ENCODE data around the gene POGLUT3.

Gene POGLUT3

GRCh38 chr11:108486828-108487227 lies 11.4 kb downstream of the POGLUT3 start:
- Mint-ChIP-seq H3K4me1 (ENCODE audit: low read depth) (no peaks in the 10 kb centered on the region), H3K27me3 (no peaks in the 10 kb centered on the region), H3K27ac (no peak overlapping the region), H3K4me3 (no peak overlapping the region), H3K36me3 (ENCODE audit: low read depth) (peaks cover 51% of the 10 kb centered on the region), H3K9me3 (no peaks in the 10 kb centered on the region)
- no peak for DNase-seq

- H3K4me3 Mint-ChIP-seq: no peak overlapping the region
- no peaks in the 10 kb centered on the region for H3K27me3 Mint-ChIP-seq
- no peak overlapping the region for H3K27ac Mint-ChIP-seq
- H3K4me1 Mint-ChIP-seq (ENCODE audit: low read depth): no peaks in the 10 kb centered on the region
- peaks cover 56% of the 10 kb centered on the region for H3K36me3 Mint-ChIP-seq (ENCODE audit: low read depth)
- no peaks in the 10 kb centered on the region for H3K9me3 Mint-ChIP-seq
- DNase-seq: no peak
These were observed 11.9 kb downstream of the POGLUT3 start for GRCh38 chr11:108486331-108486730.

GRCh38 chr11:108483163-108483562 lies 15.0 kb downstream of the POGLUT3 start:
- Mint-ChIP-seq H3K27ac (no peak overlapping the region), H3K4me3 (no peak overlapping the region), H3K27me3 (no peaks in the 10 kb centered on the region), H3K36me3 (ENCODE audit: low read depth) (peaks cover 56% of the 10 kb centered on the region), H3K9me3 (no peaks in the 10 kb centered on the region), H3K4me1 (ENCODE audit: low read depth) (no peaks in the 10 kb centered on the region)
- no peak for DNase-seq

DNA sequence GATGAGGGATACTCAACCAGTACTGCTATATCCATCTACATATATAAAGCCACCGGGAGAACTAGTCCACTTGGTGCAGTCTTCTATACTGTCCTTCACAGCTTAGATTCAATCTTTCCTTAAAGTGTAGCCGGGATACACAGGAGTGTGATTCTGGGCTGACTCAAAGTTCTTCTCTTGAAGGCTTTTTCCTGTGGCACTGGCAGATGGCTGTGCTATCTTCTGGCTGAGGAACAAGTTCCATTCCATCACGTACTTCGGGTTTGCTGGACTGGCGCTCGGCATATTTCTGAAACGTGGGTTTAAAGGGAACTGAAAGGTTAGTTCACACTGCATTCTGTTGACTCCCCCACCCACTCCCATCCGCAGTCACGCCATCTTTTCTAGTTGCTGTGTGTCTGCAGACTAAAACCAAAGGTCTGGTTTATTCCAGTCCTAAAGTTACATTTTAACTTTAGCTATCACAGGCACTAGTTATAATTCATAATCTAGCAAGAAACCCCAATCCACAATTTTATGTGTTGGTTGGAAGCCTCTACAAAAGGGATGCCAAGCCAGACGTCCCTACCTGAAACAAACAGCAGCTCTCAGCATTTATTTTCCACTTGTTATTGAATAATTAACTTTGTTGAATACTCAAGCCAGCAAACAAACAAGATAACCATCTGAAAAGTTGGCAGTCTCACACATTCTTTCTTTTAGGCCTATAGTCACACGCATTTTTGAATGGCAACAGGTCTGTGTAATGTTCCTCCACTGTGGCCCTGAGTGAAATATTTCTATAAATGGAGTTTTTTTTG lies 23.3 kb downstream of the POGLUT3 start:
- Mint-ChIP-seq H3K36me3 (ENCODE audit: low read depth) (peaks cover 38% of the 10 kb centered on the region), H3K4me3 (no peak overlapping the region), H3K27ac (no peak overlapping the region), H3K27me3 (no peaks in the 10 kb centered on the region), H3K9me3 (no peaks in the 10 kb centered on the region), H3K4me1 (ENCODE audit: low read depth) (no peaks in the 10 kb centered on the region)
- DNase-seq: no peak

- H3K27ac Mint-ChIP-seq: no peak overlapping the region
- H3K4me1 Mint-ChIP-seq (ENCODE audit: low read depth): peaks cover 6% of the 10 kb centered on the region
- no peaks in the 10 kb centered on the region for H3K27me3 Mint-ChIP-seq
- no peak overlapping the region for H3K4me3 Mint-ChIP-seq
- H3K9me3 Mint-ChIP-seq: no peaks in the 10 kb centered on the region
- DNase-seq: no peak
- peaks cover 27% of the 10 kb centered on the region for H3K36me3 Mint-ChIP-seq (ENCODE audit: low read depth)
These were observed 25.5 kb downstream of the POGLUT3 start for GRCh38 chr11:108472681-108473080.

DNA sequence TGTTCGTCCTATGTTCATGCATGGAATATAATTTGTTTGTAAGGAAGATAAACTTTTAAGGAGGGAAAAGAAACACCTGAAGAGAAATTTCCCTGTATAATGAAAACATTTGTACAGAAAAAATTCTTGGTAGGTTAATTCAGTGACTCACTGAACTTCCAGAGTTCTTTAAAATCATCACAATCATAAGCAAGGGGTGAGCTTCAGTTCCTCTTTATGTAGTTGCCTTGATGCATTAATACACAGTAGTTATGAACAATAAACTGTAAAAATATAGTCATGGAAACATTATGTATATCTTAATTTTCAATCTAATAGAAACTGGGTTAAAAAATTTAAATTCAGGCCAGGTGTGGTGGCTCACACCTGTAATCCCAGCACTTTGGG lies 29.7 kb downstream of the POGLUT3 start:
- no peaks in the 10 kb centered on the region for H3K27me3 Mint-ChIP-seq
- H3K36me3 Mint-ChIP-seq (ENCODE audit: low read depth): peaks cover 6% of the 10 kb centered on the region
- peak overlapping the region; percentile 33 for H3K27ac Mint-ChIP-seq
- peaks cover 18% of the 10 kb centered on the region for H3K4me1 Mint-ChIP-seq (ENCODE audit: low read depth)
- no peak for DNase-seq
- no peaks in the 10 kb centered on the region for H3K9me3 Mint-ChIP-seq
- H3K4me3 Mint-ChIP-seq: peak overlapping the region; percentile 99

DNA sequence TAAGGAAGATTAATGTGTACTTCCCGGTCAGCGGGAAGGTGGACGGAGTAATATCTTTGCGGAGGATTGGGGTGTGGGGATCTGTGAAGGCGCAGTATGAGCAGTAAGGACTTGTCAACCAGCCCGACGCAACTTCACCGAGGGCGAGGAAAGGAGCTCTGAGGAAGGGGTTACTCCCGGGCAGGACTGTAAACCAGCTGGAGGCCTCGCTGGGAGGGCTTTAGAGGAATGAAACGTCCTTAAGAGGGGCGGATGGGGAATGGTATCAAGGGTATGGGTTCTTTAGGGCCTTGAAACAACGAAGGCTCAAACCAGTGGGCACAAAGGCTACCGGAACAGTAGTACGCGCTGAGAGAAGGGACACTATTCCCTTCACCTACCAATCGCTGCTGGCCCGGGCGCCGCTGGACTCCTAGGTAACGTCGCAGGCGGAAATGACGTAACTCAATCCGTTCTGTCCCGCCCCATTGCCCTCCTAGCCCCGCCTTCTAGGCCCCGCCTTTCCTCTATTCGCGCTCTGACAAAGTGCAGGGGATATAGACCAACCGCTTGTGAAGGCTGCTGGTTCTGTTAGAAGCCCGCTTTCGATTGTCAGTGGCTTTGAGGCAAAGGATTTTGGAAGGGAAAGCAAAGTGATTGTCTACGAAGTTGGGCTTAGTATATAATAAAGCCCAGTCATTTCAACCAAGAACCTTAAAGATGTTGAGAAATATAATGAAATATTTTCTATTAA lies 30.9 kb downstream of the POGLUT3 start, which contains the start of gene C11orf65:
C11orf65 (minus strand) TSS at position 439 of the 733 bp plus-strand sequence. CDS start 5,970 bp downstream, outside the sequence.
- H3K4me3 Mint-ChIP-seq: peak within 1 kb of the TSS; percentile 99
- H3K27me3 Mint-ChIP-seq: no peaks in the 10 kb centered on the region
- DNase-seq: peak; percentile 97
- peak within 1 kb of the TSS; percentile 100 for H3K27ac Mint-ChIP-seq
- peaks cover 6% of the 10 kb centered on the region for H3K36me3 Mint-ChIP-seq (ENCODE audit: low read depth)
- H3K9me3 Mint-ChIP-seq: no peaks in the 10 kb centered on the region
- peaks cover 18% of the 10 kb centered on the region for H3K4me1 Mint-ChIP-seq (ENCODE audit: low read depth)

DNA sequence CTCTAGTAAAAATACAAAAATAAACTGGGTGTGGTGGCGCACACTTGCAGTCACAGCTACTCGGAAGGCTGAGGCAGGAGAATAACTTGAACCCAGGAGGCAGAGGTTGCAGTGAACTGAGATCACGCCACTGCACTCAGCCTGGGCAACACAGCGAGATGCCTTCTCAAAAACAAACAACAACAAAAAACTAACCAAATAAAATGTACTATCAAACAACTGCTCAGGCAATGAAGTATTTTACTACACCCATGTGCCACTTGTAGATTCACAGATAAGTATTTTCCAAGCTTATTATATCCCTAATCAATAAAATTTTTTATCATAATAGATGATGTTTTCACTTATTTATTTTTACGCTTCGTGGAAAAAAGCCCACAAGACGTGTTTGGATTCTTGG lies 31.8 kb downstream of the POGLUT3 start:
- no peaks in the 10 kb centered on the region for H3K9me3 Mint-ChIP-seq
- DNase-seq: no peak
- peaks cover 6% of the 10 kb centered on the region for H3K36me3 Mint-ChIP-seq (ENCODE audit: low read depth)
- H3K27ac Mint-ChIP-seq: peak overlapping the region; percentile 100
- no peaks in the 10 kb centered on the region for H3K27me3 Mint-ChIP-seq
- H3K4me1 Mint-ChIP-seq (ENCODE audit: low read depth): peaks cover 18% of the 10 kb centered on the region
- H3K4me3 Mint-ChIP-seq: peak overlapping the region; percentile 99

GRCh38 chr11:108453207-108453835 lies 44.9 kb downstream of the POGLUT3 start:
- Mint-ChIP-seq H3K4me3 (no peak overlapping the region), H3K9me3 (peaks cover 14% of the 10 kb centered on the region), H3K27ac (no peak overlapping the region), H3K4me1 (ENCODE audit: low read depth) (no peaks in the 10 kb centered on the region), H3K36me3 (ENCODE audit: low read depth) (peaks cover 4% of the 10 kb centered on the region), H3K27me3 (no peaks in the 10 kb centered on the region)
- no peak for DNase-seq
